GM18498 (cell line): Measurements from ENCODE around the gene NEK9.

Experiments
- ATAC-seq: cut with Tn5 transposase; IDR thresholded peaks from one replicate; pipeline ENCODE4 v1.9.1; 2021; ENCODE audit warnings: mild to moderate bottlenecking, moderate library complexity; ENCODE audit not compliant: unreplicated experiment

The NEK9 gene

GRCh38 chr14:75044322-75044721, 82.5 kb downstream of the NEK9 start:
- no peak for ATAC-seq

DNA sequence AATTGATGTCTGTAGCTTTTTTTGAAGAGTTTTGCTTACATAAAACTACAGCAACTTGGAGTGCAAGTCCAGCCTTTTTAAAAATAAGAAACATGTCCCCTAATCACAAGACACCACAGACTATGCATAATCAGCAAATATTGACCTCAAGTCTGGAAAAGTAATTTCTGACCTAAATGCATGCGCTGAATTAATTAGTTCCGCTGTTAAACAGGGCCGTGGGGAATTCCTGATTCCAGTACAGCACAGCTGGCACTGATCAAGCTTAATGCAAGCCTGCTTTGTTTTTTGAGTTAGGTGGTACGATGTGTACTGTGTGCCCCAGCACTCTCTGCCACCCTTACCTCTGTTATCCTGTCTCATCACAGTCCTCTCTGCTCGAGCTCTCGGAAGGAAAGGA, 84.8 kb downstream of the NEK9 start:
- no peak for ATAC-seq

DNA sequence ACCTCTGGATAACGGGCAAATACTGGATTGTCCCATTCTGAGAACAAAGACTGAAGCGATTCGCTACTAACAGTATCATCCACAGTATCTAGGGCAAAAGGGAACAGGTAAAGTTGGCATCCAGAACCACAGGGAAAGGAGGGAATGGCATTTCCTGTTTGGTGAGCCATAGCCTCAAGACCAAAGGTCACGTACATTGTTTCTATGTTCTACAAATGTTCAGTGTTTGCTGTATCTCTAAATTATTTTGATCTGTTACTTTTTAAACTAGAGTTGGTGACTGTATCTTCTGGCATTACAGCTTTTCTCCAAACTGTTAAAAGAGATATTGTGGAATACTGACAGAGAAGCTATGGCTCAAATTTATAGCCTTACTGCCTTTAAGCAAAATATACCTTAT, 85.2 kb downstream of the NEK9 start:
- ATAC-seq: no peak

- ATAC-seq: no peak
Observed at GRCh38 chr14:75040959-75041358, 85.9 kb downstream of the NEK9 start.

DNA sequence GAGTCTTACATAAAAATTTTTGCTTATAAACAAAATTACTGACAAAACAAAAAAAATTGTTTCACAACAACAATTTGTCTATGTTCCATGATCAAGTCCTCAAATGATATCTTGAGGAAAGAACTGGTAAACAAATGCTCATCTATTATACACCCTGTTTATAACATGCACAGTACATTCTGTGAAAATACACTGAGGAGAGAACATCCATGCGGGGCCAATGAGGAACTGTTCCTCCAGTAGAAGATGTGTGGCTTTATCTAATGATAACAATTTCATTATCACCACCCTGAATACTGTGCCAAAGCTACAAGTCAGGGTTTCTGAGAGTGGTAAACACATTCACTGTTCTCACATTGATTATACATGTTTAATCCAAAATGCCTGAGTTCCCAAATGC, 86.3 kb downstream of the NEK9 start:
- ATAC-seq: no peak

DNA sequence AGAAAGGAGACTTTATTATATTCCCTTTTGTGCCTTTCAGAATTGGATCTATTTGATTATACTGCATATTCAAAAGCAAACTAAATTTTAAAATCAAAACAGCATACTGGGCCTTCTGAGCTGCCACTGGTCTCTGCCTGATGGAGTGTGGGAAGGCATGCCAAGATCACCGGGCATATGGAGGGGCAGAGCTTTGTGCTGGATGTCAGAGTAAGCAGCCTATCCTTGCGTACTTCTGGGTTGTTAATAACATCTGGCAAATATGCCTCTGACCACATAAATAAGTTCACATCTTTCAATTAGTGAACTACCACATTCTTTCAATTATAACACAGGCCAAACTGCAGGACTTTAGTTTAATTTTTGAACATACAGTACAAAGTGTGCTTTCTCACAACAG, 93.9 kb downstream of the NEK9 start:
- ATAC-seq: no peak

GRCh38 chr14:75030147-75030546, 96.7 kb downstream of the NEK9 start:
- no peak for ATAC-seq
